ENCODE results near the gene EDIL3.

DNA sequence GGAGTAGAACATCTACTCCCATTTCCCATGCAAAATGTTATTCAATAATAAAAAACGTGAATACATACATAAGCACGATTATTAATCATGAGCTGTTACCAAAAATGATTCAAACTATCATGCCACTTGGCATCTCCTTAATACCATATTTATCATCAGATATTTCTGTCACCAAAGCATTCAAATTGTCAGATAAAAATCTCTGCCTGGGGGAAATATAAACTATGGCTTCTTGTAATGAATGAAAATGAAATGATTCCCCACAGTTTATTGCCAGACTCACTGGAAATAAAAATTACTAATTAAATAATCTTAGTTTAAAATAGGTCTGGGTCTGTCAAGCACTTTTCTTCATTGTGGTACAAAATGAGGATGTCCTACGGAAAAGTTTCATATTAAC lies 265.4 kb downstream of the EDIL3 start:
- TF ChIP-seq CTCF (conservative IDR thresholded peaks at IDR 0.05) (no peak), EZH2 (IDR thresholded peaks at IDR 0.05; ENCODE audit: low read depth) (no peak)
